Measurements from ENCODE around the gene DNAJC11. TPM values are rescaled to one million over a fixed set of nuclear protein-coding genes. Genes with fewer than 3 reads are reported as not detected.

Gene DNAJC11
- total RNA-seq, 1 donor from 2014 or later: 36.4 TPM

DNA sequence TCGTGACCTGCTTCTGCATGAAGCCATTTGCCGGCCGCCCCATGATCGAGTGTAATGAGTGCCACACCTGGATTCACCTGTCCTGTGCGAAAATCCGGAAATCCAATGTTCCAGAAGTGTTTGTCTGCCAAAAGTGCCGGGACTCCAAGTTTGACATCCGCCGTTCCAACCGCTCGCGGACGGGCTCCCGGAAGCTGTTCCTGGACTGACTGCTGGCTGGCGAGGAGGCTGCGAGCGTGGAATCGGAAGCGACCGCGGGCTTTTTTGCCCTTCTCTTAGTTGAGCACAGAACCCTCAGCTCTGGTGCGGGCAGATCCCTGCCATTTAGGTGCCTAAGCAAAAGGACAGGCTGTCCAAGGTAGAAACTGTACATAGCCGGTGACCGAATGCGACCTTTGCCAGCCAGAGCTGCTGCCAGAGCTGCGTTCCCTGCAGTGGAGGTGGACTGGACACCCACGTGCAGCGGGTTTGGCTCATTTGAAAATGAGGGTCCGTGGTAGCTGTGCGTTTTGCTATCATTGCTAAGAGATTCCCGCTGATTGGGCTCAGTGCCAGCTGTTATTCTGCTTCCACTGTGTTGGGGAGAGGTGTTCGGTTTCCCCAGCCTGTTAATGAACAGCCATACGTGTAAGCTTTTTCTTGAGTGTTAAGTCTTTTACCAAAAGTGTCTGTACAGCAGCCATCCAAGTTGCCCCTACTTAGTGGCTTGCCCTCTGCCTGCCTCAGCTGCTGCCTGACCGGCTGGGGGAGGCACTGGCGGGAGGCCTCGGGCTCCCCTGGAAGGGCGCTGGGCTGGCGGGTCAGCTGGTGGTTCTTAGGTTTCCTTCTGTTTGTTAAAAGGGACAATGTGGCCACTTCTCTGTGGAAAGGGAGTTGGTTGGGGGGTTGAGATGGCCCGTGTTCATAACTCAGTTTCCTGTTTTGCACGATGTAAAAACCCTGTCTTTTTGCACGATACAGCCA is 79.9 kb downstream of the DNAJC11 start:
- intact Hi-C loops (cut with DNase I): no loop called here
- DNase-seq (no peak), ATAC-seq (no peak)
- no peaks in the 10 kb centered on the region for H3K9me3 ChIP-seq
- H3K27me3 ChIP-seq (ENCODE audit: low read depth): no peaks in the 10 kb centered on the region
- no peak overlapping the region for H3K4me3 ChIP-seq
- TF ChIP-seq, protein P1, sequence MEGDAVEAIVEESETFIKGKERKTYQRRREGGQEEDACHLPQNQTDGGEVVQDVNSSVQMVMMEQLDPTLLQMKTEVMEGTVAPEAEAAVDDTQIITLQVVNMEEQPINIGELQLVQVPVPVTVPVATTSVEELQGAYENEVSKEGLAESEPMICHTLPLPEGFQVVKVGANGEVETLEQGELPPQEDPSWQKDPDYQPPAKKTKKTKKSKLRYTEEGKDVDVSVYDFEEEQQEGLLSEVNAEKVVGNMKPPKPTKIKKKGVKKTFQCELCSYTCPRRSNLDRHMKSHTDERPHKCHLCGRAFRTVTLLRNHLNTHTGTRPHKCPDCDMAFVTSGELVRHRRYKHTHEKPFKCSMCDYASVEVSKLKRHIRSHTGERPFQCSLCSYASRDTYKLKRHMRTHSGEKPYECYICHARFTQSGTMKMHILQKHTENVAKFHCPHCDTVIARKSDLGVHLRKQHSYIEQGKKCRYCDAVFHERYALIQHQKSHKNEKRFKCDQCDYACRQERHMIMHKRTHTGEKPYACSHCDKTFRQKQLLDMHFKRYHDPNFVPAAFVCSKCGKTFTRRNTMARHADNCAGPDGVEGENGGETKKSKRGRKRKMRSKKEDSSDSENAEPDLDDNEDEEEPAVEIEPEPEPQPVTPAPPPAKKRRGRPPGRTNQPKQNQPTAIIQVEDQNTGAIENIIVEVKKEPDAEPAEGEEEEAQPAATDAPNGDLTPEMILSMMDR (IDR thresholded peaks at IDR 0.05): no peak
- H3K4me1 ChIP-seq: peaks cover 17% of the 10 kb centered on the region
- peaks cover 49% of the 10 kb centered on the region for H3K36me3 ChIP-seq
- no peak overlapping the region for H3K27ac ChIP-seq

DNA sequence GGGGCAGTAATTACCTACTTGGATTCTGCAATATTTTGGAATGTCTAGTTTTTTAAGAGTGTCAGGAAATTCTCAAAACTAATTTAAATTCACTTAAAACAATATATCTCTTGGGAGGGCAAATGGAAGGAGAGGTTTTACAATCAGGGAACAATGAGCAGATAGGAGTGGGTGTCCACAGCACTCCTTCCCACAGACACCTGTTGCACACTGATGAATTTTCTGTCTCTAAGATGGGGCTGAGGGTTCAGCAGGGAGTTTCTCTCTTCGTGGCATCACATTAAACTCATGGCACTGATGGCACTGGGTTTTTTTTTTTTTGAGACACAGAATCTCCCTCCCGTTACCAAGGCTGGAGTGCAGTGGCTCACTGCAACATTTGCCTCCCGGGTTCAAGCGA is 82.6 kb downstream of the DNAJC11 start:
- Histone ChIP-seq H3K36me3 (peaks cover 49% of the 10 kb centered on the region), H3K4me1 (no peaks in the 10 kb centered on the region), H3K27ac (no peak overlapping the region), H3K9me3 (no peaks in the 10 kb centered on the region), H3K4me3 (no peak overlapping the region), H3K27me3 (ENCODE audit: low read depth) (no peaks in the 10 kb centered on the region)
- intact Hi-C loops (cut with DNase I): no loop called here
- DNase-seq (no peak), ATAC-seq (no peak)
- TF ChIP-seq, protein P1 (IDR thresholded peaks at IDR 0.05): no peak

DNA sequence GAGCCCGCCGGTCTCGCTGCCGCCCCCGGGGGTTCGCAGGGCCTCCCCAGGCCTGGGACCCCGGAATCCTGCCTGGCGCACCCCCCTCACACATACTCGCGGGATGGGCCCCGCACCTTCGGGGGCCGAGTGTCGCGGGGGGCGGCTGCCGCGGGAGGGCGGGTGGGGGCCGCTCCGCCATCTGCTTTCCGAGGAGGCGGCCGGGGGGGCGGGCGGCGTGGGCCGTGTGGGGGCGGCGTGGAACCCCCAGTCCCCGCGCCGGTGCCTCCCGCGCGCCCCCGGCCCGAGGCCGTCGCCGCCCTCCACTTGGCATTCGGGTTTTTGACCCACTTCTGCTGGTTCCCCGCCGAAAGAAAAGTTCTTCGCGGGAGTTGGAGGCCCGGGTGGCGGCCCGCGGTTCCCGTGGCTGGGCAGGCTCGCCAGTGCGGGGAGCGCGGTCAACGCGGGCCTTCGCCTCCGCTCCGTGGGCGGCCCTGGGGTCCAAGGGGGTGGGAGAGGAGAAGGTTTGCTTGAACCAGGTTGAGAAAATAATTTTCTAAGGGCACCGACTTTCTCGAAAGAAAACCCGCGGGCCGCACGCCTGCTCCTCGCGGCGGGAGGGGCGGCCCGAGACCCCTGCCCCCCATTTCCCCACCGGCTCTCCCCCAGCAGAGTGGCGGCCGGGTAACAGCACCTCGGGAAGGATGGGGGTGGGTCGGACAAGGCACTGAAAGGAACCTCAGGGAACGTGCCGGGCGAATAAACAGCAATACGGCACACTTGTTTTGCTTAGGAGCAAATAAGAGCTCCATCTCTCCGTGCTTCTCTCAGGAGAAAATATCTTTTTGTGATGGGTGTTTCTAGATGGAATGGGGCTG is 86.5 kb downstream of the DNAJC11 start:
- H3K27ac ChIP-seq: peak overlapping the region; percentile 77
- TF ChIP-seq, protein P1 (IDR thresholded peaks at IDR 0.05): no peak
- H3K9me3 ChIP-seq: no peaks in the 10 kb centered on the region
- no peak for ATAC-seq
- DNase-seq: no peak
- peaks cover 20% of the 10 kb centered on the region for H3K36me3 ChIP-seq
- no peaks in the 10 kb centered on the region for H3K27me3 ChIP-seq (ENCODE audit: low read depth)
- intact Hi-C loops (cut with DNase I): no loop called here
- peak overlapping the region; percentile 83 for H3K4me3 ChIP-seq
- H3K4me1 ChIP-seq: peaks cover 9% of the 10 kb centered on the region

DNA sequence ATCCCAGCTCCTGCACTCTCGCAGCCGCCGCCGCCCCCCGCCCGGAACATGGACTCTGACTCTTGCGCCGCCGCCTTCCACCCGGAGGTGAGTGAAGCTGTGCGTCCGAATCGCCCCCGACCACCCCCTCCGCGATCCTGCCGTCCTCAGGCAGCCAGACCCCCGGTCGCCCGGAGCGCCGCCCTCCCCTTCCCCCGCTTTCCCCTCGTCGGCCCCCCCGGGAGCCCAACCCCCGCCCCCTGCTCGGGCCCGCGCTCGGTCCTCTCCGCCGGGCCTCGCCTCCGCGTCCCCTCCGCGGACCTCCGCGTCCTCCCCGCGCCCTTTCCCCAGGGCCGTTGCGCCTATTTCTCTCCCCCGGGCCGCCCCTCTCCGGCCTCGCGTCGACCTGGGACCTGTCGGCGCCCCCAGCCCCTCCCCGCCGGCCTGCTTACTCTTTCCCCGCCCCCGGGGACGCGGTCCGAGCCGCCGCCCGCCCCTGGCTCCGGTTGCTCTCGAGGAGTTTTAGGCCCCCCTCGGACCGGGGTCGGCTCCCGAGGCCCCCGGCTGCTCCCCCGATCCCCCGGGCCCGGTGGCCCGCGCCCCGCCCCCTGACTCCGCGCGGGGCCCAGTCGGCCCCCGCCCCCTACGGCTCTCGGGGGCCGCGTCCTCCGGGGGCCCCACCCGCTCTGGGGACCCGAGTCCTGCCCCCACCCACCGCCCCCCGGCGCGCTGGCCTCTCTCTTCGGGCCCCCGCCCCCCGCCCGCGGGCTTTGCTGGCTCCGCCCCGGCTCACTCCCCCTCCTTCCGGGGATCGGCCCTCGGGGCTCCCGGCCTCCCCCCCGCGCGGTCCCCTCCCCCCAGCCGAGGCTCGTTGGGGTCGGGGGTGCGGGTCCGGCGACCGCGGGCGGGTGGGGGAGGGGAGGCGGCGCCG is 87.3 kb downstream of the DNAJC11 start:
- Histone ChIP-seq H3K27me3 (ENCODE audit: low read depth) (no peaks in the 10 kb centered on the region), H3K4me1 (peaks cover 9% of the 10 kb centered on the region), H3K36me3 (peaks cover 11% of the 10 kb centered on the region), H3K27ac (peak overlapping the region; percentile 77), H3K9me3 (no peaks in the 10 kb centered on the region), H3K4me3 (peak overlapping the region; percentile 83)
- TF ChIP-seq, protein P1 (IDR thresholded peaks at IDR 0.05): no peak
- ATAC-seq: peak; percentile 3 to 23
- DNase-seq: peak; percentile 74
- intact Hi-C loops (cut with DNase I): no loop called here
